ENCODE results near the gene HIPK2. TPM values are rescaled to one million over a fixed set of nuclear protein-coding genes. Genes with fewer than 3 reads are reported as not detected.

Gene HIPK2
- total RNA-seq, 2 donors from 2014 or later = 22.1 to 26.4 TPM

DNA sequence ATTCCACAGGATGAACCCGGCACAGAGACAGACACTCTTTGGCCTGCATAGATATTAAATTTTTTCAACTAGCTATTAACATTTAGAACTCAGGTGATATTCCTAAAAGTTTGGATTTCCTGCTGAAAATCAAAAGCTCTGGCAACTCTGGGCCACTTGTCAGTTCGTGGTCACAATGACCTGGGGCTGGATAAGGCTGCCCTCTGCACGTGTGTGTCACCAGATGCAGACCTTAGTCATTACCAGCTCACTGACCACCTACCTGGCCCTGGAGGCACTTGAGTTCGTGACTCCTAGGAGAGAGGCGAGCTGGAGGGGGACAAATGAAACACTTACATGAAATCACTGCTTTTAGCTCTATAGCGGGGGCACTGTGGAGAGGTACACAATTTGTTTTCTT lies 126.5 kb downstream of the HIPK2 start:
- H3K27ac ChIP-seq = peak overlapping the region in 1 of 4 donors; percentile 33
- intact Hi-C loops (cut with DNase I) = no loop called here
- no peak for DNase-seq
- WGBS, 2 donors = 61 to 67% methylated on average over 6 of the region's 6 CpGs
- peaks cover 39% of the 10 kb centered on the region for H3K4me1 ChIP-seq
- no peaks in the 10 kb centered on the region for H3K36me3 ChIP-seq (replicated peaks in 1 of 2; ENCODE audit: insufficient read depth in 1 of 2, low read depth in 2 of 2)
- H3K9me3 ChIP-seq = no peaks in the 10 kb centered on the region
- no peaks in the 10 kb centered on the region for H3K27me3 ChIP-seq
- H3K4me3 ChIP-seq = no peak overlapping the region
- no peak for ATAC-seq
- TF ChIP-seq, protein P1, sequence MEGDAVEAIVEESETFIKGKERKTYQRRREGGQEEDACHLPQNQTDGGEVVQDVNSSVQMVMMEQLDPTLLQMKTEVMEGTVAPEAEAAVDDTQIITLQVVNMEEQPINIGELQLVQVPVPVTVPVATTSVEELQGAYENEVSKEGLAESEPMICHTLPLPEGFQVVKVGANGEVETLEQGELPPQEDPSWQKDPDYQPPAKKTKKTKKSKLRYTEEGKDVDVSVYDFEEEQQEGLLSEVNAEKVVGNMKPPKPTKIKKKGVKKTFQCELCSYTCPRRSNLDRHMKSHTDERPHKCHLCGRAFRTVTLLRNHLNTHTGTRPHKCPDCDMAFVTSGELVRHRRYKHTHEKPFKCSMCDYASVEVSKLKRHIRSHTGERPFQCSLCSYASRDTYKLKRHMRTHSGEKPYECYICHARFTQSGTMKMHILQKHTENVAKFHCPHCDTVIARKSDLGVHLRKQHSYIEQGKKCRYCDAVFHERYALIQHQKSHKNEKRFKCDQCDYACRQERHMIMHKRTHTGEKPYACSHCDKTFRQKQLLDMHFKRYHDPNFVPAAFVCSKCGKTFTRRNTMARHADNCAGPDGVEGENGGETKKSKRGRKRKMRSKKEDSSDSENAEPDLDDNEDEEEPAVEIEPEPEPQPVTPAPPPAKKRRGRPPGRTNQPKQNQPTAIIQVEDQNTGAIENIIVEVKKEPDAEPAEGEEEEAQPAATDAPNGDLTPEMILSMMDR (IDR thresholded peaks at IDR 0.05) = no peak
- TF ChIP-seq POLR2A (IDR thresholded peaks at IDR 0.05) = no peak

- Histone ChIP-seq H3K27me3 (no peaks in the 10 kb centered on the region), H3K27ac (peak overlapping the region in 2 of 4 donors; percentile 27 to 33), H3K4me3 (no peak overlapping the region), H3K36me3 (replicated peaks in 1 of 2; ENCODE audit: insufficient read depth in 1 of 2, low read depth in 2 of 2) (no peaks in the 10 kb centered on the region), H3K4me1 (peaks cover 43% of the 10 kb centered on the region), H3K9me3 (no peaks in the 10 kb centered on the region)
- peak; percentile 19 for ATAC-seq
- DNase-seq = no peak
- TF ChIP-seq POLR2A (IDR thresholded peaks at IDR 0.05) = no peak
- TF ChIP-seq, protein P1 (IDR thresholded peaks at IDR 0.05) = no peak
- intact Hi-C loops (cut with DNase I) = no loop called here
- 71 to 79% methylated on average over 8 to 12 of the region's 12 CpGs for WGBS, 2 donors
Observed at GRCh38 chr7:139650429-139651100, 127.2 kb downstream of the HIPK2 start.

GRCh38 chr7:139648941-139649425 lies 128.8 kb downstream of the HIPK2 start:
- intact Hi-C loops (cut with DNase I) = loop anchor here (10.0 kb wide), 1 partner anchor 126 kb away; the partner anchor contains the start of gene HIPK2
- Histone ChIP-seq H3K27ac (peak overlapping the region; percentile 16 to 67 (median 32)), H3K36me3 (replicated peaks in 1 of 2; ENCODE audit: insufficient read depth in 1 of 2, low read depth in 2 of 2) (no peaks in the 10 kb centered on the region), H3K27me3 (no peaks in the 10 kb centered on the region), H3K4me1 (peaks cover 43% of the 10 kb centered on the region), H3K4me3 (no peak overlapping the region), H3K9me3 (no peaks in the 10 kb centered on the region)
- TF ChIP-seq, protein P1 (IDR thresholded peaks at IDR 0.05) = no peak
- TF ChIP-seq POLR2A (IDR thresholded peaks at IDR 0.05) = no peak
- DNase-seq = peak in 2 of 4 donors; percentile 25 to 52
- peak; percentile 31 for ATAC-seq
- 17 to 25% methylated on average over 14 of the region's 14 CpGs for WGBS, 2 donors

GRCh38 chr7:139648391-139648861 lies 129.4 kb downstream of the HIPK2 start:
- H3K9me3 ChIP-seq = no peaks in the 10 kb centered on the region
- DNase-seq = no peak
- TF ChIP-seq, protein P1 (IDR thresholded peaks at IDR 0.05) = no peak
- TF ChIP-seq POLR2A (IDR thresholded peaks at IDR 0.05) = no peak
- WGBS, 2 donors = 59 to 79% methylated on average over 20 of the region's 20 CpGs
- intact Hi-C loops (cut with DNase I) = loop anchor here (10.0 kb wide), 1 partner anchor 126 kb away; the partner anchor contains the start of gene HIPK2
- no peak overlapping the region for H3K4me3 ChIP-seq
- H3K36me3 ChIP-seq (replicated peaks in 1 of 2; ENCODE audit: insufficient read depth in 1 of 2, low read depth in 2 of 2) = no peaks in the 10 kb centered on the region
- no peaks in the 10 kb centered on the region for H3K27me3 ChIP-seq
- H3K4me1 ChIP-seq = peaks cover 43% of the 10 kb centered on the region
- H3K27ac ChIP-seq = peak overlapping the region in 2 of 4 donors; percentile 12 to 67
- no peak for ATAC-seq

Measured in body of pancreas (tissue), 4 donors.